A549 (cell line): ENCODE measurements around the gene SFI1.

ENCODE experiments used
- CTCF ChIP-seq: fragments of >200 bp; sonication (Bioruptor Twin); formaldehyde crosslinking; IDR thresholded peaks from 3 replicates; pipeline ENCODE4 v1.5.1; 2016
- EHF ChIP-seq: fragments of 250-450 bp; sonication (Bioruptor Pico); IDR thresholded peaks from 2 replicates; pipeline ENCODE4 v1.5.0; 2020; ENCODE audit warnings: mild to moderate bottlenecking
- ELK1 ChIP-seq: fragments of 150-350 bp; IDR thresholded peaks from 2 replicates; pipeline ENCODE4 v1.6.1; 2014; ENCODE audit warnings: low read depth, mild to moderate bottlenecking, low read length
- HDAC2 ChIP-seq: fragments of 200-600 bp; sonication (generic); IDR thresholded peaks from 2 replicates; pipeline ENCODE4 v1.6.1; 2016
- MYC ChIP-seq: IDR thresholded peaks from 2 replicates; pipeline ENCODE4 v1.6.1; 2012; ENCODE audit warnings: mild to moderate bottlenecking, inconsistent platforms, low read length, improper control_type of control experiment, borderline replicate concordance
- PBX3 ChIP-seq: IDR thresholded peaks from 2 replicates; pipeline ENCODE4 v1.6.1; 2012

GRCh38 chr22:31620756-31621480 is 124.6 kb downstream of the SFI1 start:
- no peak for TF ChIP-seq EHF
- no peak for TF ChIP-seq ELK1
- TF ChIP-seq MYC: no peak
- no peak for TF ChIP-seq CTCF
- no peak for TF ChIP-seq HDAC2
- TF ChIP-seq PBX3: no peak
